Measurements from ENCODE around the gene KCTD16.

KCTD16 gene

DNA sequence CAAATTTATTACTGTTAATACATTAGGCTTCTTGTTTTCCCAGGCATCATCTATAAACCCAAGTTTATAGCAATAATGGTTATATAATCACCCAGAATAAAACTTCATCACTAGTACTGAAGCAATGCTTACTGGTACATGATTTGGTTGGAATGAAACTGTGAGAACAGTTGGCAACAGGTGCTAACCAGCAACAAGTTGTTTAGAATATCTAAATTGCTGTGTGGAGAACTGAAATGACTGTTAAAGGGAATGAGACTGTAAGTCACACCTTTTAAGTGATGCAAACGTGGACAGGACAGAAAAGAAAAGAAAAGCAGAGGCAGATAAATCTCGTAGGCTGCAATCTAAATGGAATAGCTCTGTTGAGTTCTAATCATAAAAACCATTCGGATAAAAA lies 2.7 kb upstream of the KCTD16 start:
- DNase-seq: no peak

DNA sequence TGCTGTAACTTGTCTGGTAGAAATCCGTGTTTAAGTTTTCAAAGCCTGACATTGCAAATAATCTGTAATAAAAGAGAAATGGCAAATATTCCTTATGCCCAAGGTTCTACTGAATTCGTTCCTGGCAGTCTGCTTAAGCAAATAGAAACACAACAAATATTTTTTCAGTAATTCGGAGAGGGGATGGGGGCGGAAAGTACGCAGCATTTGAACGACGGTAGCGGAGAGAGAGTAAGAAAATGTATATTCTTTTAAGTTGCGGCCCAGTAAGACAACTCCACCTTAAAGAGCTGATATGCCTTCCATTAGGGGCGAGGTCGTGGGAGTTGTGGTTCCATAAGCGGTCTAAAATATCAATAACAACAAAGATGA lies 783 bp upstream of the KCTD16 start:
- peak; percentile 26 for DNase-seq

- DNase-seq: no peak
Observed at GRCh38 chr5:144173766-144174165, 3.1 kb downstream of the KCTD16 start.

DNA sequence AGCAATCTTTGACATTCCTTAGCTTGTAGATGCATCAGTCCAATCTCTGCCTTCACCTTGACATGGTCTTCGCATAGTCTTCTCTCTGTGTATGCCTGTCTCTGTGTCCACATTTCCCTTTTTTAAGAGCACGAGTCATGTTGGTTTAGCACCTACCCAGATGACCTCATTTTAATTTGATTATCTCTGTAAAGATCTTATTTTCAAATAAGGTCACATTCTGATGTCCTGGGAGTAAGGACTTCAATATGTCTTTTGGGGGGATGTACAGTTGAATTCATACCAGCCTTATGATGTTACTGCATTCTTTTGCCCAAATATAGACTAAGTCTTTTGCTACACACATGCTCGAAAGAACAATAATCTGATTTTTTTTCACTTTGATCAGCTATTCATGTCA lies 6.9 kb downstream of the KCTD16 start:
- no peak for DNase-seq

DNA sequence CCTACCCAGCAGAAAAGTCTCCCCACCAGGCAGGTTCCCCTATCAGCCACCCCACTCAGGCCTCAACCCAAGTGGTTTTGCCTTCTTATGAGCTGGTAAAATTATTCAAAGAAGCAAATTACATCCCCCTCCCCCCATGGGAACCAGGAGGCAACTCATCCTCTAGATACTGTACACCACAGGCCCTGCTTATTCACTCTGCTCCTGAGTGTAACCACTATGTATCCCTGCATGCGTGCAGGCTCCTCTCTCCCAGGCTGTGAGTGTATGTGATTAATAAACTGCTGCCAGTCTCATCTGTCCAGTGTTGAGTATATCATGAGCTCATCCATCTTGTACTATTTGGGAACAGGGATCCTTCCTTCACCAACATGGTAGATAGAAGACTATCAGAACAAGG lies 8.6 kb downstream of the KCTD16 start:
- DNase-seq: no peak

DNA sequence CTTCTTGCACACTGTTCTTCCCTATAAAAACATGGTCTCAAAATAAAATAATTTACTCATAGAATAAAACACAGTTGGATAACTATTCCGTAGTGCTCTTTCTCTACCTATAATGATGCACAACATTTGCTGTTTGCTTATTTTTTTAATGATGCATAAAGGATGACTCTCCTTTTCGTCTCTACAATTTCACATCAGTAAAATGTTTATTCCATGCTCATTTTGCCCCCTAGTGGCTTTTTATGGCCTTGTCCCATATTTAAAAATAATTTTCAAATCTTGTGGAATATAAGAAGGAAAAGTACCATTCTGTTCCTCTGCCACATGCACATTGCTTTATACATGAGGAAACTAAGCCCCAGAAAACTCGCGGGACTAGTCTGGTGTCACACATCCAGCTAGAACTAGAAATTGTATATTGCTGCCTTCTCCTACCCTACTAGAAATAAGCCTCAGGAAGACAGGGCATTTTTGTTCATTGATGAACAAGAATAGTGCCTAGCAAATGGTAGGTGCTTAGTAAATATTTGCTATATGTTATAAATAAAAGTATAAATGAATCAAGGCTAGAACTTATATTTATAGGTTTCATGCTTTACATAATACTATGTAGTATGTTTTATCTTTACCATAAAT lies 12.7 kb downstream of the KCTD16 start:
- peak; percentile 71 for DNase-seq

GRCh38 chr5:144187699-144188294 lies 17.1 kb downstream of the KCTD16 start:
- DNase-seq: peak; percentile 91

DNA sequence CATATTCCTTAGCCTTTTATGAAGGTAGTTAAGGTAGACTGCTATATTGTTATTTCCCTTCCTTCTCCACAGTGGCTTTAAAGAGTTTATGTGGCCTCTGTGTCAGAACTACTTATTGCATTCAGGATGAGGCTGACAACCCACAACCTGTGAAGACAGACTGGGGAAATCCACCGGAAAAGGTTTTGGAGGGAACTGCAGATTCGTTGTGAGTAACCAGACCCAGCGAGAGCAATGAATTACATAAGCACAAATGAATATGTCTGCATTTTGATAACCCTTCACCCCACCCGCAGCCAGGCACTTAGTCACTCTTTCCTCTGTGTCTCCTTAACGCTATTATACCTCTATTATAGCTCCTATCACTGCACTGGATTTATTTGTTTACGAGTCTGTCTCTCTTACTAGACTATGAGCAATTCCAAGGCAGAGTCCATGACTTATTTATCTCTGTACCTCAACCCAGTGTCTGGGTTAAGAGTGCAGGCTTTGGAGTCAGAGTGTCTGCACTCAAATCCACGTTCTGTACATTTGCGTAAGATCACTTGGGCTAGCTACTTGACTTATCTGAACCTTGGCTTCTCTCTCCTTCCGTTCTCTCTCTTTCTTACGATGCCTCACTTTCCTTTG lies 19.2 kb downstream of the KCTD16 start:
- no peak for DNase-seq

DNA sequence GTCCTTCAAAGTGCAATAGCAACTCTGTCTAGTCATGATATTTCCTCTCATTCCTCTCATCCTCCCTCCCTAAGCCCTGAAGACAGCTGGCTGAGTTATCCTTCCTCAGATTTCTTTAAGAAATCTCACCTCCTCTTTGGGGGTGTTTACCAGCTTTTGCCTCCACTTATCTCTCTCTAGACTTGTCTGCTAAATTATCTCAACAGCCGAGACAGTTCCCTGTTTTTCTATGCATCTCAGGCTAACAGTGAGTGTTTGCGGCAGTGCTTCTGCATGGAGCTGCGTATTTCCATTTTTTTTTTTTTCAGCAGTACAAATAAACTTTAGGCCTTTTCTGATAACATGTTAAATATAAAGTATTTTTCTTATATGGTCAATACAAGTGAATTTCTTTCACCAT lies 20.9 kb downstream of the KCTD16 start:
- no peak for DNase-seq

DNA sequence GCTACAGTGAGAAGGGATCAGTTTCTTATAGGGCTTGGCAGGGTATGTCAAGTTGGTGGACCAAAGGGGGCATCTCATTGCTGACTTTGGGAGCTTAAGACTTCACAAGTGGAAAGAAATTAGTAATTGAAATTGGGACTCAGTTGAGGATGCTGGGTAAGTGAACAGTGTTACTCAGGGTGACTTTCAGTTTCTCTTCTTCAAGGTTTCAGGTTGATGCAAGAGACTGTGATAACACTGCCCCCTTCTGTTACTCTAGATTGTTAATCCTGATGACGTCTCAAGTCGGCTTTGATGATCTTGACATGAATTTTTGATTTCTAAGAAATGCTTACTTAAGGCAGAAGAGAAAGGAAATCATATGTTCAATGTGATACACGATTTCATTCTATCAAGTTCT lies 21.3 kb downstream of the KCTD16 start:
- peak; percentile 68 for DNase-seq

DNA sequence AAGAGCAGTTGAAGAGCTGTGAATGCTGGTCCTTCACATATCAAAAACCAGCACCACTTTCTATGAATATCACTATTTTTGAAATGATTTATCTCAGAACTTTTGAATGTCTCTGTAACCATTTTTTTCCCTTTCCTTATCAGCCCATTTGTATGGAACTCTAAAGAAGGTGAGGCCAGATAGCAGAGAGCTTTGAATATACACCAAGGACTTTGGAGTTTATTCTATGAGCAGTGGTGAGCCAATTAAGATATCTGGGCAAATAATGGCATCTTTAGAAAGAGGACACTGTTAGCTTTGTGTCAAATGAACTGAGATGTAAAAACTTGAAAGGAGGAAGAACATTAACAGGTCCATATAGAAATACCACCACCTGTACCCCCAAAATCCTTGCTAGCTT lies 22.0 kb downstream of the KCTD16 start:
- no peak for DNase-seq

DNA sequence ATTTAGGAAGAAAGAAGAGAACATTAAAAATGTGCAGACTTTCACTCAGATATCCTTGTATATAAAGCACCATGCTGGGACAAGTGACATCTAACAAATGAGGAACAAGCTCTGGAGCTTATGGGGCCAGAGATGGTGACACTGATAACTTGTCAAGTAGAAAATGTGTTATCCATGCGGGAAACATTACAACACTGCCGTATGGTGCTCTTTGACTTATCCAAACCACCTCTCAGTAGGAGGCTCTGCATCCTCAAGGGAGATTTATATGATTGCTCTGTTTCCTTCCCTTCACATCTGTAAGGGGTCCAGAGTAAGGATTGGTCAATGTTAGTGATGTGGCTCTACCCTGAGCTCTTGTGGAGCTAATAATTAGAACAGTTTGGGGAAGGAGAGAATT lies 23.5 kb downstream of the KCTD16 start:
- no peak for DNase-seq

GRCh38 chr5:144195448-144195847 lies 24.8 kb downstream of the KCTD16 start:
- DNase-seq: no peak

DNA sequence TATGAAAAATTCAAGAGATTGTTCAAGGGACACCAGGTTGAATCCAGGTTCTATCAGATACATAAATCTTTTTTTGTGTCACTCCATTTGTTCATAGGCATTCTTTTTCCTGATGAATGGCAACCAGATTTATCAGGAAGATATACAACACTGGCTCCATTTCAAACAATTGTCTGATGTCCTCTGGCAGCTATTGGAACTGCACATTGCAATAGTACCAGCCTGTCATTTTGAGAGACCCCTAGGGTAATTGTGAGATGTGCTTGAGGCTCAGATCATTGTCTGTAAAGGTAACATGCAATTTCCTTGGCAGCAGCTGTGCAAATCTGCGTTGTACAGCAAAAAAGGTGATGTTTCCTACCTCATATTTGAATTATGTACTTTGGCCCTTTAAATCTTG lies 25.9 kb downstream of the KCTD16 start:
- no peak for DNase-seq

DNA sequence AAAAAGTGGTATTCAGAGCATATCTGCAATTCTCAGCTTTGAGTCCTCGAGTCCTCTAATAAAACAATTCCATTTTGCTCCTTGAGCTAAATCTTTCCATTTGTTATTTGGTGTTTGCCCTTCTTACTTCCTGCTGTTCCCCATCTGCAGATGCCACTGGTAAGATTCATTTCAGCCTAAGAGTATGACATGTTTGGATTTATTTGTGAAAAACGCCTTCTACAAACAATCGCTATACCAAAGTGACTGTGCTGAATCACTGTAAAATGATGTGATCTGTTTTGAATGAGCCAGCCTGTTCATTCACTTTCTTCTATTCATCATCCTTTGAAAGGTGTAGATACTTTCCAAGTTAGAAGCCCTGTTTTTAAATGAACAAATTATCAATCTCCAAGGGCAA lies 27.7 kb downstream of the KCTD16 start:
- DNase-seq: peak; percentile 89

GRCh38 chr5:144201588-144201987 lies 30.9 kb downstream of the KCTD16 start:
- DNase-seq: no peak

GRCh38 chr5:144202072-144202471 lies 31.4 kb downstream of the KCTD16 start:
- no peak for DNase-seq

- DNase-seq: no peak
Observed at GRCh38 chr5:144202726-144203125, 32.1 kb downstream of the KCTD16 start.

DNA sequence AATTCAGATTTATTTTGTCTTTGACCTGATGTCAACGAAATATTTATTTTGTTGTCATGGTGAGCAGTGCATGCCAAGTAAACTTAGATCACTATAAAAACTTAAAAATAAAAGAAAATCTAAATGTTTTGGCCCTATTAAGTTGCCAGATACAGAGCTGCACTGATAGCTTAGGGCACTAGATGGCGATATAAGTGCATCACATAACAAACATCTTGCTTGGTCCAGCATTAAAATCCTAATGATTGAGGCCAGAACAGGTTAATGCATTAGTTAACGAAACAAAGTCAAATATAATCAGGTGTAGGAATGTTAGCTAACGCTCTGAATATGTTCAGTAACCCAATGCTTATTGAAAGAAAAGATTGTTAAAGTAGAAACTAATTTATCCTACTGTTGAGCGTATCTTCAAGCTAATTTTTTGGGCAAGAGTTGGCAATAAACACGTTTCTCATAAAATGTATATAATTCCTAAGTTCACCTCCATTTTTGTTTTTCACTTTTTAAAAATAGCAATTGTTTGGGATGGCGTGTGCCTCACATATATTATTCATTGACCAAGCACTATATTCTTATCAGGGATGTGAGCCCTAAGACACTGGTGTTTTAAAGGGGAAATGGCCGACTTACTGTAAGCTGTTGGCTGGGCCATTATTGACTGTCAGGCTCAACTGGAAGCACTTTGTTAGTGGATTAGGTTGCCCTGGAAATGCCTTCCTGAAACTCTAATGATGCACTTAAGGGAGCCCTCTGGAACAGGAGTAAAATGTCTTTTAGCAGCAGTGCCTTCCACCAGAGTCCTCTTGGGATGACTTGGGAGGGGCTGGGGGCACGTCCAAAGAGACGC lies 33.3 kb downstream of the KCTD16 start:
- peak; percentile 82 for DNase-seq

- peak; percentile 69 for DNase-seq
Observed at GRCh38 chr5:144205141-144205551, 34.5 kb downstream of the KCTD16 start.

- DNase-seq: peak; percentile 20
Observed at GRCh38 chr5:144206141-144206540, 35.5 kb downstream of the KCTD16 start.

- peak; percentile 28 for DNase-seq
Observed at GRCh38 chr5:144207875-144208444, 37.3 kb downstream of the KCTD16 start.

DNA sequence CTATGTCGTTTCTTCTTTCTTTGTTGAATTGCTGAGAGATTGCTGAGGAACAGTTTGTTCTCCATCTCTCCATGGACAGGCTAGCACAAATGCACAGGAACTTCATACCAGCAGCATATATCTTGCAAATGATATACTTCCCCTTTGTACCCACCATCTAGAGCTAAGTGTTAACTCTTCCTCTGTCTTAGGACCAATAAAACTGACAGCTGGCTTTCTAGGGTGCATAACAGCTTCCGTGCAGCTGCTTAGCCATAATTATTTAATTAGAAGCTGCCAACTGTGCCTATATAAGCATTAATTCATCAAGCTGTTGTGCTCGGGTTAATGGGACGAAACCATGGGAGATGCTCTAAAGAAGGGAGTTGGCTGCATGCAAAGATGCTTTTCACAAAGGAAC lies 38.7 kb downstream of the KCTD16 start:
- no peak for DNase-seq
